DOHH2 (cell line): ENCODE results near the gene UPF3A.

Experiments
- CTCF ChIP-seq: fragments of 200-600 bp; sonication (generic); IDR thresholded peaks from one replicate; pipeline ENCODE4 v1.5.1; 2014; ENCODE audit warnings: antibody characterized with exemption, mild to moderate bottlenecking, low read depth, low read length; ENCODE audit not compliant: poor library complexity, severe bottlenecking
- EZH2phosphoT487 ChIP-seq: fragments of 200-600 bp; sonication (generic); IDR thresholded peaks from 2 replicates; pipeline ENCODE4 v1.6.1; 2017; ENCODE audit warnings: borderline replicate concordance, mild to moderate bottlenecking, antibody characterized with exemption, low read length, moderate library complexity, mixed read lengths

- TF ChIP-seq CTCF (no peak), EZH2phosphoT487 (no peak)
Measured at GRCh38 chr13:114328034-114328433, 46.6 kb downstream of the UPF3A start.
